CD14-positive monocyte (primary cell): ENCODE measurements around the gene ZIC1. TPM values are rescaled to one million over a fixed set of nuclear protein-coding genes. Genes with fewer than 3 reads are reported as not detected.
A peak's percentile ranks its signal among the peaks of the same experiment; 100 is the strongest.

Source experiments
- DNase-seq, 3 donors: peaks; one replicate each; pipeline ENCODE4 v3.0.0-alpha.2; 2011 to 2022
- H2AFZ ChIP-seq: 2 replicates; pipeline ENCODE4 v1.6.0; 2012; ENCODE audit warnings: mild to moderate bottlenecking, low read depth, low read length, inconsistent platforms; ENCODE audit not compliant: insufficient read depth, poor library complexity, severe bottlenecking
- H3K27ac ChIP-seq, 2 donors: 1 replicate in 1 of 2; 2 replicates in 1 of 2; pipeline ENCODE4 v1.5.1; 2012 to 2013; ENCODE audit warnings: low read length in 2 of 2, control low read depth in 1 of 2, inconsistent platforms in 1 of 2, low read depth in 1 of 2, mild to moderate bottlenecking in 1 of 2
- H3K27me3 ChIP-seq, 2 donors: one replicate each; pipeline versions ENCODE4 v1.6.0 to v1.6.1; 2011 to 2013; ENCODE audit warnings: low read length in 2 of 2; ENCODE audit not compliant: control insufficient read depth in 2 of 2, insufficient read depth in 2 of 2
- H3K36me3 ChIP-seq, 2 donors: replicated peaks in 1 of 2; 1 replicate in 1 of 2; 2 replicates in 1 of 2; pipeline versions ENCODE4 v1.5.1 to v1.6.1; 2012 to 2013; ENCODE audit warnings: low read length in 2 of 2, control low read depth in 1 of 2, inconsistent platforms in 1 of 2, mild to moderate bottlenecking in 1 of 2; ENCODE audit not compliant: insufficient read depth in 2 of 2, control insufficient read depth in 1 of 2
- H3K4me1 ChIP-seq, 2 donors: 1 replicate in 1 of 2; 2 replicates in 1 of 2; pipeline versions ENCODE4 v1.5.1 to v1.6.1; 2012 to 2013; ENCODE audit warnings: low read length in 2 of 2, control low read depth in 1 of 2, inconsistent platforms in 1 of 2, mild to moderate bottlenecking in 1 of 2, moderate library complexity in 1 of 2; ENCODE audit not compliant: insufficient read depth in 2 of 2, control insufficient read depth in 1 of 2
- H3K4me2 ChIP-seq: replicated peaks from 2 replicates; pipeline ENCODE3; 2012; ENCODE audit warnings: low read length, moderate library complexity, mild to moderate bottlenecking; ENCODE audit not compliant: poor library complexity, severe bottlenecking; ENCODE audit errors: extremely low read depth
- H3K4me3 ChIP-seq, 3 experiments: fragments of 200-600 bp in 1 of 3; sonication (generic) in 1 of 3; replicated peaks in 1 of 3; 1 replicate in 2 of 3; 2 replicates in 1 of 3; pipeline ENCODE4 v1.5.1; 2011 to 2013; ENCODE audit warnings: low read length in 3 of 3, mild to moderate bottlenecking in 3 of 3, control low read depth in 2 of 3, low read depth in 2 of 3, inconsistent platforms in 1 of 3, moderate library complexity in 1 of 3
- H3K79me2 ChIP-seq: 2 replicates; pipeline ENCODE4 v1.6.0; 2012; ENCODE audit warnings: mild to moderate bottlenecking, control low read depth, inconsistent platforms, low read length, moderate library complexity; ENCODE audit not compliant: insufficient read depth
- H3K9ac ChIP-seq: 2 replicates; pipeline ENCODE4 v1.6.0; 2017; ENCODE audit warnings: low read length, mild to moderate bottlenecking; ENCODE audit not compliant: insufficient read depth, poor library complexity, severe bottlenecking
- H3K9me3 ChIP-seq, 2 donors: replicated peaks in 1 of 2; 1 replicate in 1 of 2; 2 replicates in 1 of 2; pipeline versions ENCODE4 v1.5.1 to v1.6.1; 2012 to 2013; ENCODE audit warnings: low read length in 2 of 2, control low read depth in 1 of 2; ENCODE audit not compliant: control insufficient read depth in 1 of 2, insufficient read depth in 1 of 2
- H4K20me1 ChIP-seq: 2 replicates; pipeline ENCODE4 v1.6.0; 2012; ENCODE audit warnings: mild to moderate bottlenecking, low read length, control low read depth, moderate library complexity; ENCODE audit not compliant: insufficient read depth
- H3K27ac Mint-ChIP-seq, 7 donors: one replicate each; pipeline ENCODE4 v1.8.0; 2020; ENCODE audit warnings: mild to moderate bottlenecking in 7 of 7, mixed read lengths in 7 of 7, moderate library complexity in 6 of 7, inconsistent platforms in 2 of 7
- H3K27me3 Mint-ChIP-seq, 3 donors: one replicate each; pipeline ENCODE4 v1.8.0; 2021 to 2022; ENCODE audit warnings: low read depth in 3 of 3, mild to moderate bottlenecking in 3 of 3, mixed read lengths in 3 of 3, moderate library complexity in 3 of 3, inconsistent platforms in 1 of 3
- H3K36me3 Mint-ChIP-seq, 2 donors: one replicate each; pipeline ENCODE4 v1.8.0; 2020; ENCODE audit warnings: mixed read lengths in 2 of 2, inconsistent platforms in 1 of 2, mild to moderate bottlenecking in 1 of 2
- H3K4me1 Mint-ChIP-seq: one replicate; pipeline ENCODE4 v1.8.0; 2020; ENCODE audit warnings: mild to moderate bottlenecking, mixed read lengths
- H3K4me3 Mint-ChIP-seq, 2 donors: one replicate each; pipeline ENCODE4 v1.8.0; 2020; ENCODE audit warnings: mild to moderate bottlenecking in 2 of 2, mixed read lengths in 2 of 2, moderate library complexity in 1 of 2
- H3K9me3 Mint-ChIP-seq, 7 donors: one replicate each; pipeline ENCODE4 v1.8.0; 2020 to 2022; ENCODE audit warnings: mixed read lengths in 7 of 7, mild to moderate bottlenecking in 6 of 7, moderate library complexity in 6 of 7, inconsistent platforms in 2 of 7
- WGBS: methylation state at CpG from one replicate; pipeline ENCODE4 v1.1.5; 2013; ENCODE audit warnings: missing lambda C conversion rate; ENCODE audit not compliant: insufficient coverage; 5-methylcytosine and 5-hydroxymethylcytosine counted together
- intact Hi-C, 2 donors: fragments of 100-400 bp; cut with micrococcal nuclease; formaldehyde crosslinking; loops; one replicate each; pipeline versions ENCODE4 v1.15.0 to v1.15.1; 2023
- polyA plus RNA-seq, 3 donors: library from polyadenylated mRNA; depleted of rRNA in 1 of 3; unstranded in 2 of 3; stranded (reverse) in 1 of 3; fragments of 300-500 nt in 2 of 3; fragments of >200 nt in 1 of 3; fragmentation: Illumina TruSeq in 2 of 3; gene quantifications; 1 replicate in 2 of 3; 2 replicates in 1 of 3; pipeline ENCODE4 v1.2.3, GENCODE V29; 2012 to 2021
- TF ChIP-seq, protein P1 (sequence below): fragments of 200-600 bp; IDR thresholded peaks from one replicate; pipeline ENCODE4 v1.8.0; 2022; ENCODE audit warnings: antibody characterized with exemption, mild to moderate bottlenecking

ZIC1 gene
- polyA plus RNA-seq, 3 donors, result not detected

DNA sequence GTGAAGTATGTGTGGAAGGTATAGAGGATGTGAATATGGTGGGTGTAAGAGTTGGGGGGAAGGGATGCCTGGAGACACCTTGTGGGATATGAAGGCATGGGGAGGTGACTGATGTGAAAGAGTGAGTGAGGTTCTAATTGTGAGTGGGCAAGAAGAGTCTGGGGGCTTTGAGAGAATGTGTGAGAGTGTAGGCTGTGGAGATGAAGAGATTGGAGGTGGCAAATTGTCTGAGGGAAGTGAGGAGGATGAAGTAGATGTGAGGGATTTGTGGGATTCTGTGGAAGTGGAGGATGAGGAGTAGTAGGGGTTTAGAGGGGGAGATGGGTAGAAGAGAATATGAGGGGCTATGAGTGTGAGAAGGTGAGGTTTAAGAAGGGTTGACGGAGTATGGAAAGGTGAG, 44.4 kb upstream of the ZIC1 start:
- Histone ChIP-seq H3K36me3 (no peaks in the 10 kb centered on the region), H4K20me1 (no peaks in the 10 kb centered on the region), H3K9ac (no peak overlapping the region), H3K4me1 (no peaks in the 10 kb centered on the region), H3K4me3 (no peak overlapping the region), H3K27ac (no peak overlapping the region), H2AFZ (no peak overlapping the region), H3K4me2 (no peak overlapping the region), H3K27me3 (peaks cover 50 to 77% of the 10 kb centered on the region in 2 donors), H3K79me2 (no peaks in the 10 kb centered on the region), H3K9me3 (peaks cover 4 to 43% of the 10 kb centered on the region in 2 donors)
- no peak overlapping the region for H3K27ac Mint-ChIP-seq
- H3K4me1 Mint-ChIP-seq, result no peaks in the 10 kb centered on the region
- intact Hi-C loops, result no loop called here
- H3K4me3 Mint-ChIP-seq, result no peak overlapping the region
- peaks cover 0 to 34% (median 23%) of the 10 kb centered on the region in 7 donors for H3K9me3 Mint-ChIP-seq
- H3K36me3 Mint-ChIP-seq, result peaks cover 0 to 2% of the 10 kb centered on the region in 2 donors
- no peak for DNase-seq
- peaks cover 51 to 62% (median 56%) of the 10 kb centered on the region in 3 donors for H3K27me3 Mint-ChIP-seq
- 22% methylated on average over 1 of the region's 1 CpG for WGBS
- TF ChIP-seq, protein P1, sequence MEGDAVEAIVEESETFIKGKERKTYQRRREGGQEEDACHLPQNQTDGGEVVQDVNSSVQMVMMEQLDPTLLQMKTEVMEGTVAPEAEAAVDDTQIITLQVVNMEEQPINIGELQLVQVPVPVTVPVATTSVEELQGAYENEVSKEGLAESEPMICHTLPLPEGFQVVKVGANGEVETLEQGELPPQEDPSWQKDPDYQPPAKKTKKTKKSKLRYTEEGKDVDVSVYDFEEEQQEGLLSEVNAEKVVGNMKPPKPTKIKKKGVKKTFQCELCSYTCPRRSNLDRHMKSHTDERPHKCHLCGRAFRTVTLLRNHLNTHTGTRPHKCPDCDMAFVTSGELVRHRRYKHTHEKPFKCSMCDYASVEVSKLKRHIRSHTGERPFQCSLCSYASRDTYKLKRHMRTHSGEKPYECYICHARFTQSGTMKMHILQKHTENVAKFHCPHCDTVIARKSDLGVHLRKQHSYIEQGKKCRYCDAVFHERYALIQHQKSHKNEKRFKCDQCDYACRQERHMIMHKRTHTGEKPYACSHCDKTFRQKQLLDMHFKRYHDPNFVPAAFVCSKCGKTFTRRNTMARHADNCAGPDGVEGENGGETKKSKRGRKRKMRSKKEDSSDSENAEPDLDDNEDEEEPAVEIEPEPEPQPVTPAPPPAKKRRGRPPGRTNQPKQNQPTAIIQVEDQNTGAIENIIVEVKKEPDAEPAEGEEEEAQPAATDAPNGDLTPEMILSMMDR, result no peak

DNA sequence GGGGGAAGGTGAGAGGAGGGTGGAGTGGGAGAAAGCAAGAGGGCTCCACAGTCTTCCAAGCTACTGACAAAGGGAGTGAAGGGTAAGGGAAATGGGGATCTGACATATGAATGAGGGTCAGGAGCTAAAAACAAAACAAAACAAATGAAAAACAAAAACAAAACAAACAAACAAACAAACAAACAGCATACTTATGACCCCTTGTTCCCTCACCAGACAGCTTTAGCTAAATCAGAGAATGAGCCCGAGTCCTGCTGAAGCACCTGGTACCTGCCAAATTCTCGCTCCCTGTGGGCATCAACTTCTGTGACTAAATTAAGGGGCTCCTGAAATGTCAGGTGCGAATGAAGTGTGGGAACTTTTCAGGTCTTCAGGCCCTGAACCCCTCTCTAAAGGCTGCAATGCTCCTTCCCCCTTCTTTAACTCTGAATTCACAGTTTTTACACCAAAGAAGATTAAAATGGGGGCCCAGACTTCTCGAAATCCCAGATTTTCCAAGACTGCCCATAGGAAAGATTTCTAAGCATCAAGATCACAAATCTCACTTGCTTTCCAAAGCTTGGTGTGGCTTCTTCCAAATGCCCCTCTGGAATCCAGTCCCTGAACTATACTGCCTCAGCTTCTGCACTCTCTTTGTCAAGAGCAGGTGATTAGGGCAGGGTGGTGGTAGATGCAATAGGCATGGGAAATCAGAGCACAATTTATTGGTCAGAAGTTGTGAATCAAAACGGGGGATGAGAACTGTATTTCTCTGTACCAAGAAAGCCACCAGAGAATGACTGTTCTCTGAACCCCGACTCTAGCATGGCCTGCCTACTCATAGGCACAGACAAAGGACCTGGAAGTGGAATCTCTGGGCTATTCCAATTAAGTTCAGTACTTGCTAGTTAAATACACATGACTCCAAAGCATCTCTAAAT, 43.7 kb upstream of the ZIC1 start:
- H3K79me2 ChIP-seq, result no peaks in the 10 kb centered on the region
- Mint-ChIP-seq H3K36me3 (peaks cover 0 to under 1% of the 10 kb centered on the region in 2 donors), H3K9me3 (peaks cover 0 to 37% (median 23%) of the 10 kb centered on the region in 7 donors), H3K4me3 (peak overlapping the region in 1 of 2 donors; percentile 17), H3K27me3 (peaks cover 51 to 62% (median 56%) of the 10 kb centered on the region in 3 donors), H3K27ac (no peak overlapping the region), H3K4me1 (no peaks in the 10 kb centered on the region)
- TF ChIP-seq, protein P1, result no peak
- no peaks in the 10 kb centered on the region for H3K4me1 ChIP-seq
- H3K4me2 ChIP-seq, result no peak overlapping the region
- H4K20me1 ChIP-seq, result no peaks in the 10 kb centered on the region
- H3K27ac ChIP-seq, result no peak overlapping the region
- no peak for DNase-seq
- 27% methylated on average over 2 of the region's 6 CpGs for WGBS
- no peak overlapping the region for H2AFZ ChIP-seq
- H3K9ac ChIP-seq, result no peak overlapping the region
- H3K4me3 ChIP-seq, result no peak overlapping the region
- peaks cover 4 to 43% of the 10 kb centered on the region in 2 donors for H3K9me3 ChIP-seq
- intact Hi-C loops, result no loop called here
- H3K27me3 ChIP-seq, result peaks cover 50 to 77% of the 10 kb centered on the region in 2 donors
- no peaks in the 10 kb centered on the region for H3K36me3 ChIP-seq
